A673 (cell line): ENCODE results near the gene TECPR2.

Experiments
- EZH2 ChIP-seq: fragments of 200-600 bp; sonication (generic); IDR thresholded peaks from 2 replicates; pipeline ENCODE4 v1.6.1; 2017; ENCODE audit warnings: borderline replicate concordance, low read depth, mild to moderate bottlenecking, mixed read lengths, antibody characterized with exemption, low read length; ENCODE audit not compliant: poor library complexity, severe bottlenecking
- TF ChIP-seq, protein P1 (sequence below): fragments of 300-800, 200-600 bp; sonication (generic); conservative IDR thresholded peaks from 2 replicates; pipeline ENCODE4 v1.5.1; 2017; ENCODE audit warnings: low read depth, mild to moderate bottlenecking, antibody characterized with exemption, low read length, moderate library complexity, mixed read lengths

DNA sequence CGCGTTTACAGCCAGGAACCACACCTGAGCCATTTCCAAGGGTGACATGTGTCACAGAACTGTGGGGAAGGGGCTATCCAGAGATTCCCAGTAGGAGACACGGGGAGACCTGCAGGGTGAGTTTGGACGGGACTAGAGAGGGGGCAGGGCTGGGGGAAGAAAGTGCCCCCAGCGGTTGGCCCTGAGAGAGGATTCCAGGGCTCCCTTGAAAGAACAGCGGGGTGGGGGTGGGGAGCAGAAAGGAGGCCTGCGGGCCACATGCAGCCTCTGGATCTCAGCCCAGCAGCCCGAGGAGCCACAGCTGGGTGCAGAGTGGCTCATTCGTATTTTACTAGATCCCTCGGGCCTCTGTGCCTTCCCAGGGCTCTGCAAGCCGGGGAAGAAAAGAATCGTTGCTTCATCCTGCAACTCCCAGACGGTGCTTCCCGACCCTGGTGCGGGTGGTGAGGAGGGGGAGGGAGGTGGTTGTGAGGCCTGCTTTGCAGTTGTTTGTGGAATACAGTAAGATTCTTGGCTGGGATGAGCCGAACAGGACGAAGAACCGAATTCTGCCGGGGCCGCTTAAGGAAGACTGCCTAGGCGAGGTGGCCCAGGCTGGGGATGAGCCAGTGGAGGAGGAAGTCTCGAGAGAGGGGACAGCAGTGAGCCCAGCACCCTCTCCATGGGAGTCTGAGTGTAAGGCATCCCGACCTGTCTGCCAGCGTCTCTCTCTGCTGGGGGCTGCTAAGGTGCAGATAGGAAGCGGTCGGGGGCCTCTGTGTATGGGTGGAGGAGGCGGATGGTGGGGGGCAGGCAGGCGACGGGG is 182.9 kb downstream of the TECPR2 start:
- TF ChIP-seq, protein P1, sequence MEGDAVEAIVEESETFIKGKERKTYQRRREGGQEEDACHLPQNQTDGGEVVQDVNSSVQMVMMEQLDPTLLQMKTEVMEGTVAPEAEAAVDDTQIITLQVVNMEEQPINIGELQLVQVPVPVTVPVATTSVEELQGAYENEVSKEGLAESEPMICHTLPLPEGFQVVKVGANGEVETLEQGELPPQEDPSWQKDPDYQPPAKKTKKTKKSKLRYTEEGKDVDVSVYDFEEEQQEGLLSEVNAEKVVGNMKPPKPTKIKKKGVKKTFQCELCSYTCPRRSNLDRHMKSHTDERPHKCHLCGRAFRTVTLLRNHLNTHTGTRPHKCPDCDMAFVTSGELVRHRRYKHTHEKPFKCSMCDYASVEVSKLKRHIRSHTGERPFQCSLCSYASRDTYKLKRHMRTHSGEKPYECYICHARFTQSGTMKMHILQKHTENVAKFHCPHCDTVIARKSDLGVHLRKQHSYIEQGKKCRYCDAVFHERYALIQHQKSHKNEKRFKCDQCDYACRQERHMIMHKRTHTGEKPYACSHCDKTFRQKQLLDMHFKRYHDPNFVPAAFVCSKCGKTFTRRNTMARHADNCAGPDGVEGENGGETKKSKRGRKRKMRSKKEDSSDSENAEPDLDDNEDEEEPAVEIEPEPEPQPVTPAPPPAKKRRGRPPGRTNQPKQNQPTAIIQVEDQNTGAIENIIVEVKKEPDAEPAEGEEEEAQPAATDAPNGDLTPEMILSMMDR: peak; percentile 47
- TF ChIP-seq EZH2: no peak
